OCI-LY7 (cell line): Measurements from ENCODE around the gene SMIM35. TPM values are rescaled to one million over a fixed set of nuclear protein-coding genes. Genes with fewer than 3 reads are reported as not detected.

Source experiments
- BruUV-seq: library from RNA; stranded (reverse); fragments of 400-500 nt; replicated peaks from 2 replicates; lab custom pipeline; 2021; lab: Mats Ljungman, UMichigan
- CTCF ChIA-PET: fragments of 300-600 bp; sonication (Branson Sonifier 250); formaldehyde crosslinking; loops from one replicate; lab custom pipeline; 2022; ENCODE audit warnings: antibody characterized with exemption; ENCODE audit not compliant: unreplicated experiment; lab: Charles Lee
- POLR2A ChIA-PET: fragments of 300-600 bp; sonication (Branson Sonifier 250); formaldehyde crosslinking; loops from one replicate; lab custom pipeline; 2022; ENCODE audit warnings: antibody characterized with exemption; lab: Charles Lee
- DNase-seq: peaks from one replicate; pipeline ENCODE4 v3.0.0-alpha.2; 2015; ENCODE audit warnings: low spot score
- H2AFZ ChIP-seq: fragments of 200-600 bp; sonication (generic), shearing (Covaris generic); 2 replicates; pipeline ENCODE4 v1.6.1; 2014; ENCODE audit warnings: mild to moderate bottlenecking, antibody characterized with exemption, low read length, moderate library complexity
- H3K27ac ChIP-seq: fragments of 200-600 bp; sonication (generic); 2 replicates; pipeline ENCODE4 v1.5.1; 2014; ENCODE audit warnings: mixed run types, low read depth, mild to moderate bottlenecking, moderate library complexity, low read length, inconsistent platforms; ENCODE audit not compliant: poor library complexity, severe bottlenecking
- H3K36me3 ChIP-seq: fragments of 200-600 bp; sonication (generic); 2 replicates; pipeline ENCODE4 v1.6.1; 2014; ENCODE audit warnings: mild to moderate bottlenecking, antibody characterized with exemption, low read length, moderate library complexity, mixed read lengths; ENCODE audit not compliant: insufficient read depth
- H3K4me1 ChIP-seq: fragments of 200-600 bp; sonication (generic); 2 replicates; pipeline ENCODE4 v1.5.1; 2014; ENCODE audit warnings: mild to moderate bottlenecking, low read length; ENCODE audit not compliant: insufficient read depth, poor library complexity, severe bottlenecking
- H3K4me2 ChIP-seq: fragments of 200-600 bp; sonication (generic); 2 replicates; pipeline ENCODE4 v1.6.1; 2014; ENCODE audit warnings: mild to moderate bottlenecking, low read length
- H3K4me3 ChIP-seq: fragments of 200-600 bp; sonication (generic); 2 replicates; pipeline ENCODE4 v1.5.1; 2014; ENCODE audit warnings: mild to moderate bottlenecking, low read depth, low read length; ENCODE audit not compliant: poor library complexity, severe bottlenecking
- H3K79me2 ChIP-seq: fragments of 200-600 bp; sonication (generic); 2 replicates; pipeline ENCODE4 v1.6.1; 2016; ENCODE audit warnings: low read depth, mild to moderate bottlenecking, low read length, moderate library complexity, mixed read lengths; ENCODE audit not compliant: insufficient read depth
- H3K9me2 ChIP-seq: fragments of 200-600 bp; sonication (generic); 2 replicates; pipeline ENCODE4 v1.6.1; 2016; ENCODE audit warnings: mild to moderate bottlenecking, low read length, mixed read lengths; ENCODE audit not compliant: insufficient read depth
- H3K9me3 ChIP-seq: fragments of 200-600 bp; sonication (generic); 2 replicates; pipeline ENCODE4 v1.6.1; 2014; ENCODE audit warnings: mild to moderate bottlenecking, mixed run types, low read length, mixed read lengths
- H4K20me1 ChIP-seq: fragments of 200-600 bp; sonication (generic); 2 replicates; pipeline ENCODE4 v1.6.1; 2014; ENCODE audit warnings: mild to moderate bottlenecking, antibody characterized with exemption, low read length, moderate library complexity, mixed read lengths; ENCODE audit not compliant: insufficient read depth
- EZH2phosphoT487 ChIP-seq: fragments of 200-600 bp; sonication (generic); IDR thresholded peaks from 2 replicates; pipeline ENCODE4 v1.6.1; 2018; ENCODE audit warnings: low read depth, borderline replicate concordance, mild to moderate bottlenecking, mixed run types, antibody characterized with exemption, low read length, moderate library complexity, mixed read lengths
- intact Hi-C: fragments of 100-400 bp; cut with micrococcal nuclease; formaldehyde crosslinking; loops from one replicate; pipeline ENCODE4 v1.10.0; 2022; ENCODE audit not compliant: unreplicated experiment
- total RNA-seq, 2 experiments: library from RNA; depleted of rRNA in 1 of 2; stranded (reverse); fragments of >200 nt in 1 of 2; shearing (Covaris generic) in 1 of 2; gene quantifications; 2 replicates each; pipeline ENCODE4 v1.2.3, GENCODE V29; 2014 to 2022
- TF ChIP-seq, protein P1 (sequence below): fragments of 200-600 bp; sonication (generic); conservative IDR thresholded peaks from 2 replicates; pipeline ENCODE4 v1.5.1; 2014; ENCODE audit warnings: mild to moderate bottlenecking, antibody characterized with exemption, low read length, moderate library complexity, mixed read lengths

SMIM35 gene
- total RNA-seq, 2 experiments from 2014 or later = 0.06 to 0.67 TPM

DNA sequence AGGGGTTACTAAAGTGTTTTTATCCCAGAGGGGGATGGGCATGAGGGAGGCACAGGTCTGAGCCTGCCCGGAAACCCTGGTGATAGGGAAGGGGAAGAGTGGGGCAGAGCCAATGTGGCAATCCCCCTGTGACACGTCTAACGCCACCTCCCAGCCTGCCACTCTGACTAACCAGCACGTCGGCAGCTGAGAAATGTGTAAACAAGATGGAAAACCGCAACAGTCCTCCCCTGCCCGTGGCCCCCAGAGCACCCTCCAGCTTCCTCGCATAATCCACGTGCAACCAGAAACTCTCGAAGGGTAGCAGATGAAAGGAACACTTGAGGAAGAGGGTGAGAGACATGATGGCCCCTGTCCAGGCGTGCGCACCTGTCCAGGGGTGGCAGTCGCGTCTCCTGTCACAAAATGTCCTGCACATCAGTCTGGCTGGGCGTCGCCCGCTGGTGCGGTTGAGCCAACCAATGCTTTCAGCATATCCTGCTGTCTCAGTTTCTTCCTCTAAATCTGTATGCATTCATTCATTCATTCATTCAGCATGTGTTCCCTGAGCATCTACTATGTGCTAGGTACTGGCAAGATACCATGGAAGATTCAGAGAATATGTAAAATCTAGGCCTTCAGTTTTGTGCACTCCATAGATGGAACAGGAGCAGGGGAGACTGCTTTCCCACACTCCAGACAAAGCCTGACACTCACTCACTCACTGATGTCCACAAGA is 5.4 kb downstream of the SMIM35 start:
- Histone ChIP-seq H3K36me3 (no peaks in the 10 kb centered on the region), H3K4me2 (no peak overlapping the region), H3K9me3 (no peaks in the 10 kb centered on the region), H4K20me1 (no peaks in the 10 kb centered on the region), H3K4me1 (peaks cover 4% of the 10 kb centered on the region), H3K27ac (no peak overlapping the region), H2AFZ (no peak overlapping the region), H3K79me2 (no peaks in the 10 kb centered on the region), H3K4me3 (no peak overlapping the region), H3K9me2 (no peaks in the 10 kb centered on the region)
- TF ChIP-seq, protein P1, sequence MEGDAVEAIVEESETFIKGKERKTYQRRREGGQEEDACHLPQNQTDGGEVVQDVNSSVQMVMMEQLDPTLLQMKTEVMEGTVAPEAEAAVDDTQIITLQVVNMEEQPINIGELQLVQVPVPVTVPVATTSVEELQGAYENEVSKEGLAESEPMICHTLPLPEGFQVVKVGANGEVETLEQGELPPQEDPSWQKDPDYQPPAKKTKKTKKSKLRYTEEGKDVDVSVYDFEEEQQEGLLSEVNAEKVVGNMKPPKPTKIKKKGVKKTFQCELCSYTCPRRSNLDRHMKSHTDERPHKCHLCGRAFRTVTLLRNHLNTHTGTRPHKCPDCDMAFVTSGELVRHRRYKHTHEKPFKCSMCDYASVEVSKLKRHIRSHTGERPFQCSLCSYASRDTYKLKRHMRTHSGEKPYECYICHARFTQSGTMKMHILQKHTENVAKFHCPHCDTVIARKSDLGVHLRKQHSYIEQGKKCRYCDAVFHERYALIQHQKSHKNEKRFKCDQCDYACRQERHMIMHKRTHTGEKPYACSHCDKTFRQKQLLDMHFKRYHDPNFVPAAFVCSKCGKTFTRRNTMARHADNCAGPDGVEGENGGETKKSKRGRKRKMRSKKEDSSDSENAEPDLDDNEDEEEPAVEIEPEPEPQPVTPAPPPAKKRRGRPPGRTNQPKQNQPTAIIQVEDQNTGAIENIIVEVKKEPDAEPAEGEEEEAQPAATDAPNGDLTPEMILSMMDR = no peak
- no peak for TF ChIP-seq EZH2phosphoT487
- ChIA-PET POLR2A (no interaction called here), CTCF (no interaction called here)
- DNase-seq = no peak
- intact Hi-C loops = no loop called here
- BruUV-seq = no TSS peak

DNA sequence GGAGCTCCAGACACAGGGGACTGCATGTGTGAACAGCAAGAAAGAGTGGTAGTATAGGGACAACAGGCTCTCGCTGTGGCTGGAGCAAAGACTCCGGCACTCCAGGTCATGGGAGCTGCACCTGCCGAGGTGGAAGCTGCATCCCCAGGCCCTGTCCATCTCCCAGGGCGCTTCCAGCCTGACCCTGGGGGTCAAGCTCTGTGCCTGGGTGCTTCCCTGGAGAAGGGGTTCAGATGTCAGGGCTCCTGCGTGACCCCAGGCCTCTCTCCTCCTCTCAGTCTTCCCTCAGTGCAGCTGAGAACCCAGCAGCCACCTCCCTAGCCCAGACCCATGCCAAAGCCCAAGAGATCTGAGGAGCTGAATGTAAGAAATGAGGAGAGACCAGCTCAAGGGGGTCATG is 6.5 kb downstream of the SMIM35 start:
- no TSS peak for BruUV-seq

More for the DNA sequence above, 6.5 kb downstream of the SMIM35 start:
- H3K27ac ChIP-seq = no peak overlapping the region
- CTCF ChIA-PET = no interaction called here
- TF ChIP-seq, protein P1 = no peak
- no peak for TF ChIP-seq EZH2phosphoT487
- no peak overlapping the region for H2AFZ ChIP-seq
- H3K4me1 ChIP-seq = peaks cover 4% of the 10 kb centered on the region
- no peak overlapping the region for H3K4me2 ChIP-seq
- H3K79me2 ChIP-seq = no peaks in the 10 kb centered on the region
- no peaks in the 10 kb centered on the region for H3K9me2 ChIP-seq
- H3K9me3 ChIP-seq = no peaks in the 10 kb centered on the region
- H3K36me3 ChIP-seq = no peaks in the 10 kb centered on the region
- intact Hi-C loops = no loop called here
- POLR2A ChIA-PET = interaction anchor here (0.6 kb wide), 2 partner anchors 147 to 1545 kb away, joined by 3 read pairs; no protein-coding TSS in a partner anchor
- DNase-seq = no peak
- no peak overlapping the region for H3K4me3 ChIP-seq
- H4K20me1 ChIP-seq = no peaks in the 10 kb centered on the region
